GM12874 (cell line): ENCODE results near the gene PHACTR3.
A peak's percentile ranks its signal among the peaks of the same experiment; 100 is the strongest.

ENCODE experiments used
- CTCF ChIP-seq: IDR thresholded peaks from 2 replicates; pipeline ENCODE4 v1.5.1; 2011; ENCODE audit warnings: low read depth, mild to moderate bottlenecking, control low read depth, low read length, moderate library complexity; ENCODE audit not compliant: insufficient read depth

PHACTR3 gene

GRCh38 chr20:59740621-59741020 is 136.3 kb downstream of the PHACTR3 start:
- TF ChIP-seq CTCF, result no peak

DNA sequence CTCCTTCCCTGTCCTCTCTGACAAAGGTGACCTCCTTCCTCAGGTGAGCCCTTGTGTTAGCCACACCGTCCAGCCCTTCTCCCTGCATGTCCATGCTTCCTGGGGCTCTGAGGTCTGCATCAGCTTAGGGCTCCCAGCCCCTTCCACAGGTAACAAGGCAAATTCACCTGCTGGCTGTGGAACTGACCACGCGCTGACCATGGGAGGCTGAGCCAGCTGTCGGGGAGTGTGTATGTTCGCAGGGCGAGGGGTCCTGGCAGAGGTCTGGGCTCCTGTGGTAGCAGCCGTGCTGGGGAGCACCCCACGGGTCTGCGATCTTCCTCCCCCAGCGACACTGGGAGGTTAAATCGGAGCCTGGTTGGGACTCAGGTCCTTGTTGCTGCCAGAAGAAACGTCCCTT is 136.7 kb downstream of the PHACTR3 start:
- TF ChIP-seq CTCF, result no peak

GRCh38 chr20:59742351-59743095 is 138.2 kb downstream of the PHACTR3 start:
- no peak for TF ChIP-seq CTCF

DNA sequence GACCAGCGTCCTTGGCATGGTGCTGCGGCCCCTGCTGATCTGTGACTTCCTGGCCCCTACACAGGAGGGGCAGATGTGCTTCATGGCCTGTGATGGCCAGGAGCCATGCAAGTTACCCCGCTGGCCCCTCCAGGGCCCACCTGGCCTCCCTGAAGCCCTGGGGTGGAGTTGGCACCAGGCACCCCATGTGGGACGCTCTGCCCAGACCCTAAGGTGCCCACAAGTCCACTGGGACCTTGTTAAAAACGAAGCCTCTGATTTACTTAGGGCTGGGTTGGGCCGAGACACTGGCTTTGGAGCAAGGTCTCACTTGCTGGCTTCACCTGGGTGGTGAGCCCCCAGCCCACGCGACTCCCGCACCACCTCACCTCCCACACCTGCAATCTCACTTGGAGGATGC is 139.0 kb downstream of the PHACTR3 start:
- TF ChIP-seq CTCF, result no peak

GRCh38 chr20:59743767-59744485 is 139.6 kb downstream of the PHACTR3 start:
- TF ChIP-seq CTCF, result peak; percentile 43

- TF ChIP-seq CTCF, result no peak
These were observed 140.4 kb downstream of the PHACTR3 start for GRCh38 chr20:59744756-59745155.

- TF ChIP-seq CTCF, result no peak
These were observed 140.9 kb downstream of the PHACTR3 start for GRCh38 chr20:59745201-59745600.
